SK-N-SH (cell line): ENCODE data around the gene FGF22. TPM values are rescaled to one million over a fixed set of nuclear protein-coding genes. Genes with fewer than 3 reads are reported as not detected.

Source experiments
- CTCF ChIA-PET: fragments of 300-600, 350-600 bp; formaldehyde crosslinking; extraction: SDS; loops from one replicate; lab custom pipeline; 2021; lab: Yijun Ruan, JAX
- POLR2A ChIA-PET: fragments of 350-600 bp; sonication (Branson Sonifier 250); formaldehyde crosslinking; extraction: SDS; loops from one replicate; lab custom pipeline; 2020; ENCODE audit warnings: antibody characterized with exemption, inconsistent platforms; lab: Yijun Ruan, JAX
- DNase-seq: peaks from one replicate; pipeline ENCODE4 v3.0.0; 2012
- H2AFZ ChIP-seq: fragments of 200-600 bp; sonication (generic); 2 replicates; pipeline ENCODE4 v1.8.1; 2016; ENCODE audit warnings: antibody characterized with exemption, mild to moderate bottlenecking, low read depth
- H3F3A ChIP-seq: fragments of 200-600 bp; sonication (generic); replicated peaks from 2 replicates; pipeline ENCODE3; 2016; ENCODE audit warnings: antibody characterized with exemption, mild to moderate bottlenecking; ENCODE audit not compliant: insufficient read depth
- H3K27ac ChIP-seq, 2 experiments: fragments of 200-500 bp in 1 of 2; fragments of 200-600 bp in 1 of 2; sonication (Bioruptor generic) in 1 of 2; sonication (generic), shearing (Covaris generic) in 1 of 2; 2 replicates each; pipeline versions ENCODE4 v1.5.1 to v1.6.1; 2014 to 2016; ENCODE audit warnings: low read depth in 2 of 2, inconsistent platforms in 1 of 2, low read length in 1 of 2, mild to moderate bottlenecking in 1 of 2, mixed read lengths in 1 of 2
- H3K27me3 ChIP-seq: fragments of 200-600 bp; sonication (generic), shearing (Covaris generic); 2 replicates; pipeline ENCODE4 v1.6.1; 2016; ENCODE audit warnings: mixed run types; ENCODE audit not compliant: insufficient read depth
- H3K36me3 ChIP-seq, 2 experiments: fragments of 200-500 bp in 1 of 2; fragments of 200-600 bp in 1 of 2; sonication (Bioruptor generic) in 1 of 2; sonication (generic) in 1 of 2; replicated peaks in 1 of 2; 2 replicates each; pipeline versions ENCODE3 to v1.5.1; 2014 to 2016; ENCODE audit warnings: low read length in 1 of 2, mild to moderate bottlenecking in 1 of 2; ENCODE audit not compliant: insufficient read depth in 2 of 2, control insufficient read depth in 1 of 2
- H3K4me1 ChIP-seq, 2 experiments: fragments of 200-500 bp in 1 of 2; fragments of 200-600 bp in 1 of 2; sonication (Bioruptor generic) in 1 of 2; sonication (generic), shearing (Covaris generic) in 1 of 2; 2 replicates each; pipeline versions ENCODE4 v1.5.1 to v1.6.1; 2014 to 2016; ENCODE audit warnings: low read depth in 1 of 2, low read length in 1 of 2, mixed run types in 1 of 2; ENCODE audit not compliant: insufficient read depth in 2 of 2, control insufficient read depth in 1 of 2
- H3K4me2 ChIP-seq: fragments of 200-600 bp; sonication (generic), shearing (Covaris generic); 2 replicates; pipeline ENCODE4 v1.6.1; 2017; ENCODE audit warnings: mixed run types
- H3K4me3 ChIP-seq, 2 experiments: fragments of 200-500 bp in 1 of 2; fragments of 200-600 bp in 1 of 2; sonication (Bioruptor generic) in 1 of 2; sonication (generic), shearing (Covaris generic) in 1 of 2; 2 replicates each; pipeline versions ENCODE4 v1.5.1 to v1.8.1; 2014 to 2016; ENCODE audit warnings: low read depth in 2 of 2, inconsistent platforms in 1 of 2, low read length in 1 of 2, mild to moderate bottlenecking in 1 of 2, mixed read lengths in 1 of 2, moderate library complexity in 1 of 2
- H3K79me2 ChIP-seq: fragments of 200-600 bp; sonication (generic); 2 replicates; pipeline ENCODE4 v1.8.1; 2017; ENCODE audit warnings: mild to moderate bottlenecking; ENCODE audit not compliant: insufficient read depth
- H3K9ac ChIP-seq: fragments of 200-600 bp; sonication (generic); 2 replicates; pipeline ENCODE4 v1.6.1; 2017; ENCODE audit warnings: mixed run types
- H3K9me2 ChIP-seq: fragments of 200-600 bp; sonication (generic); 2 replicates; pipeline ENCODE4 v1.6.1; 2017; ENCODE audit warnings: mixed run types
- H3K9me3 ChIP-seq: fragments of 200-600 bp; sonication (generic); 2 replicates; pipeline ENCODE4 v1.6.1; 2017; ENCODE audit warnings: mixed run types, mild to moderate bottlenecking, moderate library complexity
- H4K20me1 ChIP-seq: fragments of 200-600 bp; sonication (generic); 2 replicates; pipeline ENCODE4 v1.6.1; 2017; ENCODE audit warnings: mild to moderate bottlenecking, mixed run types; ENCODE audit not compliant: insufficient read depth
- CHD2 ChIP-seq: fragments of 150-350 bp; IDR thresholded peaks from 2 replicates; pipeline ENCODE4 v1.6.1; 2018; ENCODE audit warnings: low read length; ENCODE audit not compliant: partially characterized antibody
- CTCF ChIP-seq: fragments of 200-600 bp; sonication (generic); IDR thresholded peaks from 2 replicates; pipeline ENCODE4 v1.6.1; 2017; ENCODE audit warnings: antibody characterized with exemption, mild to moderate bottlenecking, moderate library complexity
- EP300 ChIP-seq, 2 experiments: IDR thresholded peaks; 2 replicates each; pipeline versions ENCODE4 v1.4.0 to v1.6.1; 2012; ENCODE audit warnings: borderline replicate concordance in 1 of 2, low read depth in 1 of 2, low read length in 1 of 2
- EZH2phosphoT487 ChIP-seq: fragments of 200-600 bp; sonication (generic); IDR thresholded peaks from 2 replicates; pipeline ENCODE4 v1.6.1; 2017; ENCODE audit warnings: low read depth, mixed run types, mild to moderate bottlenecking, antibody characterized with exemption, moderate library complexity, borderline replicate concordance
- FOSL2 ChIP-seq: IDR thresholded peaks from 2 replicates; pipeline ENCODE4 v1.4.0; 2012; ENCODE audit warnings: low read depth, mild to moderate bottlenecking, moderate library complexity, borderline replicate concordance
- GABPA ChIP-seq: IDR thresholded peaks from 2 replicates; pipeline ENCODE4 v1.4.0; 2012; ENCODE audit warnings: low read depth, mild to moderate bottlenecking
- GATA2 ChIP-seq: sonication (generic); formaldehyde crosslinking; IDR thresholded peaks from 2 replicates; pipeline ENCODE4 v1.5.0; 2020; ENCODE audit warnings: mild to moderate bottlenecking, missing genetic modification reagents
- MXI1 ChIP-seq: IDR thresholded peaks from 2 replicates; pipeline ENCODE4 v1.6.1; 2012; ENCODE audit warnings: mild to moderate bottlenecking, low read depth, low read length, improper control_type of control experiment
- RCOR1 ChIP-seq: fragments of 150-350 bp; IDR thresholded peaks from 2 replicates; pipeline ENCODE4 v1.6.1; 2017; ENCODE audit warnings: antibody characterized with exemption, low read length
- RXRA ChIP-seq: IDR thresholded peaks from 2 replicates; pipeline ENCODE4 v1.4.0; 2012; ENCODE audit warnings: low read depth, mild to moderate bottlenecking, borderline replicate concordance
- TAF1 ChIP-seq: IDR thresholded peaks from 2 replicates; pipeline ENCODE4 v1.6.1; 2012; ENCODE audit warnings: low read depth, mild to moderate bottlenecking, low read length, moderate library complexity, borderline replicate concordance
- WGBS: methylation state at CpG from one replicate; pipeline ENCODE4 v1.1.6; 2017; ENCODE audit warnings: low lambda C conversion rate; 5-methylcytosine and 5-hydroxymethylcytosine counted together
- polyA plus RNA-seq, 3 experiments: library from polyadenylated mRNA; depleted of rRNA; stranded (reverse); fragments of >200 nt; gene quantifications; 2 replicates each; pipeline ENCODE4 v1.2.3, GENCODE V29; 2012
- TF ChIP-seq, protein P1 (sequence below): IDR thresholded peaks from 2 replicates; pipeline ENCODE4 v1.4.0; 2012; ENCODE audit warnings: low read depth, borderline replicate concordance

FGF22 gene
- polyA plus RNA-seq, 1 of the 3 experiments (the other 2 are of a cell fraction), result 0.62 TPM

- no peak for TF ChIP-seq CTCF
- TF ChIP-seq FOSL2, result no peak
- no peak for TF ChIP-seq RXRA
Observed at GRCh38 chr19:623175-623916, 16.3 kb upstream of the FGF22 start (continued).

- H3K9me3 ChIP-seq, result no peaks in the 10 kb centered on the region
- ChIA-PET POLR2A (no interaction called here), CTCF (interaction anchor here (1.2 to 1.4 kb wide), 2 partner anchors 36 to 40 kb away, joined by 3 to 6 read pairs; no protein-coding TSS in a partner anchor)
- H3K9ac ChIP-seq, result no peak overlapping the region
- H3K9me2 ChIP-seq, result no peaks in the 10 kb centered on the region
- H3K4me2 ChIP-seq, result no peak overlapping the region
- no peak for DNase-seq
- no peaks in the 10 kb centered on the region for H3F3A ChIP-seq
- peaks cover 6 to 29% of the 10 kb centered on the region in 2 experiments for H3K36me3 ChIP-seq
- no peak overlapping the region for H2AFZ ChIP-seq
- no peak overlapping the region for H3K4me3 ChIP-seq
- H3K79me2 ChIP-seq, result peaks cover 4% of the 10 kb centered on the region; the same call in 1 of the 2 replicates
- TF ChIP-seq RXRA (no peak), CHD2 (no peak), EZH2phosphoT487 (no peak), GATA2 (CRISPR knock-in tag) (no peak), MXI1 (no peak)
- TF ChIP-seq, all 33 proteins: peak for 0
- 63% methylated on average over 20 of the region's 24 CpGs for WGBS
- Histone ChIP-seq H3K4me1 (peaks cover 0 to under 1% of the 10 kb centered on the region in 2 experiments; a peak in 1 of 4 replicates), H3K27ac (peak overlapping the region in 1 of 2 experiments; percentile 52; a peak in 1 of 4 replicates), H4K20me1 (0 out of 2 replicates have a peak, but pooled peaks cover 7% of the 10 kb centered on the region), H3K27me3 (no peaks in the 10 kb centered on the region)
Observed at GRCh38 chr19:623974-624373, 15.7 kb upstream of the FGF22 start.

DNA sequence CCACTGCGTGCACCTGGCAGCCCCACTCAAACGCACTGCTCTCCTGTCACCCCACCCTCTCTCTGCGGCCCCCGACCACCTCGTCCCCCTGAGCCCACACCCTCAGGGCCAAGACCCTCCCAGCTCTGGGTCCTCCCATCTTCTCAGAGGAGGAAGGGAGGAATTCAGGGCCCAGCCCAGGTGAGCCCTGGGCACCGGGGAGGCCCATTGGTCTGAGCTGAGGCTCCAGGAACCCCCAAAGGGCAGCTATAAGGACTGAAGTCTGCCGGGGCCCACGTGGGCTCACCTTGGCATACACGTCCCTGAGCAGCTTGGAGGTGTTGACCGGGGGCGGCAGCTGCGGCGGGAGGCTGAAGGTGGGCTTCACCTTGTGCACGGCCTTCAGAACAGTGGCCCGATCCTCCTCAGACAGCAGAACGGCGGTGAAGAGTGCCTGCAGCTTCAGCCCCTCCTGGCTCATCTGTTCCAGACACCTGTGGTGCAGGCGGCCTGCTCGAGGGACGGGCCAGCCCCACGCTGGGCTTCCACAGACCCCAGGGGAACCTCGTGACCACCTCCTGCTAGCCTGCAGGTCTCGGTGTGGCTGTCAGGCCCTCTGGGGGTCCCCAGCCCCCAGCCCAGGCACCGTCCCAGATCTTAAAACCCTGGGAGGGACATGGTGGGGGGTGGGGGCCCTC is 15.1 kb upstream of the FGF22 start:
- CTCF ChIA-PET, result interaction anchor here (1.2 to 2.2 kb wide), 4 partner anchors 18 to 75 kb away, joined by 3 to 10 read pairs (median 4); no protein-coding TSS in a partner anchor
- no peaks in the 10 kb centered on the region for H3K9me2 ChIP-seq
- no peaks in the 10 kb centered on the region for H3F3A ChIP-seq
- peaks cover 8 to 24% of the 10 kb centered on the region in 2 experiments for H3K36me3 ChIP-seq
- peaks cover 6% of the 10 kb centered on the region; the same call in 1 of the 2 replicates for H3K79me2 ChIP-seq
- H2AFZ ChIP-seq, result no peak overlapping the region
- H3K4me2 ChIP-seq, result no peak overlapping the region
- H3K27me3 ChIP-seq, result no peaks in the 10 kb centered on the region
- TF ChIP-seq CHD2 (no peak), GABPA (no peak), EP300 (IDR thresholded peaks at IDR 0.05; ENCODE audit: borderline replicate concordance in 1 of 2, low read depth in 1 of 2, low read length in 1 of 2) (no peak), TAF1 (no peak), CTCF (no peak), RCOR1 (no peak)
- TF ChIP-seq, protein P1, sequence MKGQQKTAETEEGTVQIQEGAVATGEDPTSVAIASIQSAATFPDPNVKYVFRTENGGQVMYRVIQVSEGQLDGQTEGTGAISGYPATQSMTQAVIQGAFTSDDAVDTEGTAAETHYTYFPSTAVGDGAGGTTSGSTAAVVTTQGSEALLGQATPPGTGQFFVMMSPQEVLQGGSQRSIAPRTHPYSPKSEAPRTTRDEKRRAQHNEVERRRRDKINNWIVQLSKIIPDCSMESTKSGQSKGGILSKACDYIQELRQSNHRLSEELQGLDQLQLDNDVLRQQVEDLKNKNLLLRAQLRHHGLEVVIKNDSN, result no peak
- 0 out of 2 replicates have a peak, but pooled peaks cover 7% of the 10 kb centered on the region for H4K20me1 ChIP-seq
- POLR2A ChIA-PET, result no interaction called here
- H3K9me3 ChIP-seq, result no peaks in the 10 kb centered on the region
- no peak for DNase-seq
- peak overlapping the region in 1 of 2 experiments; percentile 52; a peak in 1 of 4 replicates for H3K27ac ChIP-seq
- WGBS, result 96% methylated on average over 9 of the region's 24 CpGs
- H3K4me3 ChIP-seq, result no peak overlapping the region
- no peak overlapping the region for H3K9ac ChIP-seq
- peaks cover 0 to 5% of the 10 kb centered on the region in 2 experiments; a peak in 1 of 4 replicates for H3K4me1 ChIP-seq
